DMS 273 (cell line): ENCODE data around the gene SPATA33.

Experiments
- DNase-seq: peaks from one replicate; lab custom pipeline; 2025; ENCODE audit not compliant: unreplicated experiment; lab: John Stamatoyannopoulos, UW

Gene SPATA33

GRCh38 chr16:89657442-89658220, at the start of gene SPATA33, which contains the start of gene CHMP1A:
SPATA33 (plus strand) TSS chr16:89657836; CDS start chr16:89657912, 76 bp downstream.
CHMP1A (minus strand) TSS chr16:89657708; CDS start chr16:89657588, 120 bp downstream.
- peak; percentile 96 for DNase-seq

GRCh38 chr16:89607937-89608740, 49.5 kb upstream of the SPATA33 start:
- DNase-seq = no peak

GRCh38 chr16:89610108-89610453, 47.6 kb upstream of the SPATA33 start:
- no peak for DNase-seq

GRCh38 chr16:89612415-89613166, 45.0 kb upstream of the SPATA33 start:
- peak; percentile 84 for DNase-seq

GRCh38 chr16:89613231-89613953, 44.2 kb upstream of the SPATA33 start, which contains the start of gene DPEP1:
DPEP1 (plus strand) TSS chr16:89613642; CDS start chr16:89630411, 16,769 bp downstream.
- DNase-seq = peak; percentile 84

- DNase-seq = no peak
Measured at GRCh38 chr16:89613954-89614459, 43.6 kb upstream of the SPATA33 start.

- no peak for DNase-seq
Measured at GRCh38 chr16:89615176-89615575, 42.5 kb upstream of the SPATA33 start.

- DNase-seq = peak; percentile 34
Measured at GRCh38 chr16:89615596-89616090, 42.0 kb upstream of the SPATA33 start.

- DNase-seq = no peak
Measured at GRCh38 chr16:89616623-89617022, 41.0 kb upstream of the SPATA33 start.

GRCh38 chr16:89617036-89617435, 40.6 kb upstream of the SPATA33 start:
- DNase-seq = no peak

GRCh38 chr16:89618109-89618998, 39.3 kb upstream of the SPATA33 start:
- DNase-seq = peak; percentile 34

- no peak for DNase-seq
Measured at GRCh38 chr16:89619840-89620239, 37.8 kb upstream of the SPATA33 start.

GRCh38 chr16:89620406-89620841, 37.2 kb upstream of the SPATA33 start:
- no peak for DNase-seq

GRCh38 chr16:89621136-89621697, 36.4 kb upstream of the SPATA33 start:
- DNase-seq = no peak

GRCh38 chr16:89621698-89622409, 35.8 kb upstream of the SPATA33 start:
- no peak for DNase-seq

GRCh38 chr16:89623511-89624261, 34.0 kb upstream of the SPATA33 start:
- no peak for DNase-seq
